ENCODE results near the gene ARID1B. TPM values are rescaled to one million over a fixed set of nuclear protein-coding genes. Genes with fewer than 3 reads are reported as not detected.

Gene ARID1B
- total RNA-seq, 1 donor from 2014 or later: 75.4 TPM

GRCh38 chr6:156948807-156949206 lies 171.6 kb downstream of the ARID1B start:
- H3K27me3 Mint-ChIP-seq (ENCODE audit: low read depth, unreplicated experiment): no peaks in the 10 kb centered on the region
- Histone ChIP-seq H3K4me1 (ENCODE audit: insufficient read depth, low read length) (peaks cover 46% of the 10 kb centered on the region), H3K4me3 (ENCODE audit: insufficient read depth, low read depth, low read length) (no peak overlapping the region), H2AFZ (ENCODE audit: low read depth, low read length) (no peak overlapping the region), H3K27ac (ENCODE audit: low read depth, low read length) (peak overlapping the region; percentile 84), H3K27me3 (ENCODE audit: insufficient read depth, low read length) (no peaks in the 10 kb centered on the region), H3K4me2 (ENCODE audit: low read length) (peak overlapping the region; percentile 70), H3K9me3 (ENCODE audit: insufficient read depth, low read depth, low read length) (no peaks in the 10 kb centered on the region), H3K9ac (ENCODE audit: low read length) (peak overlapping the region; percentile 67), H3K36me3 (ENCODE audit: insufficient read depth, low read length) (no peaks in the 10 kb centered on the region), H3K79me2 (ENCODE audit: insufficient read depth, low read length) (peaks cover 78% of the 10 kb centered on the region), H4K20me1 (ENCODE audit: insufficient read depth, low read length) (peaks cover 21% of the 10 kb centered on the region)
- H3K27ac Mint-ChIP-seq (ENCODE audit: unreplicated experiment): peak overlapping the region; percentile 90
- DNase-seq (ENCODE audit: low read depth) (peak; percentile 96), FAIRE-seq (no peak)
- H3K9me3 Mint-ChIP-seq (ENCODE audit: unreplicated experiment): no peaks in the 10 kb centered on the region
- H3K36me3 Mint-ChIP-seq (ENCODE audit: low read depth, unreplicated experiment): no peaks in the 10 kb centered on the region
- H3K4me1 Mint-ChIP-seq (ENCODE audit: low read depth, unreplicated experiment): peaks cover 61% of the 10 kb centered on the region
- peak overlapping the region; percentile 51 for H3K4me3 Mint-ChIP-seq (ENCODE audit: unreplicated experiment)
- TF ChIP-seq EZH2 (IDR thresholded peaks at IDR 0.05; ENCODE audit: insufficient read depth, low read length) (no peak), CTCF (IDR thresholded peaks at IDR 0.05; ENCODE audit: insufficient read depth, low read depth, low read length) (no peak)

DNA sequence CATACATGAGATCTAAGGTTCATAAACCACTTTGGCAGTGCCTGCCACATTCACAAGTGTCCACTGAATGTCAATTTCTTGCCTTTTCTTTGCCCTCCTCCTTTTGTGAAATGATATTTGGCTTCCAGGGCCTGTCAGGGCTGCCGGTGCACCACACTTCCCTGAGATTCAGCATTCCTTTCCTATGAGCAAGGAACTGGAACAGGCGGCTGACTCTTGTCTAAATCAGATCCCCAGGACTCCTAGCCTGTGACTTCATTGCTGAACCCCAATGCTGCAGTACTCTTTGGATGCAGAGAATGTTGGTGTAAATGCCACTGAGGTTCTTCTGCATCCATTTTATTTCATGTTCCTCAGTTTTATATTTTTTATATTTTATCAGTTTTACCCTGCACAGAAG lies 172.2 kb downstream of the ARID1B start:
- peak overlapping the region; percentile 32 for H3K4me3 ChIP-seq (ENCODE audit: insufficient read depth, low read depth, low read length)
- no peak overlapping the region for H2AFZ ChIP-seq (ENCODE audit: low read depth, low read length)
- H3K4me2 ChIP-seq (ENCODE audit: low read length): peak overlapping the region; percentile 70
- H3K9ac ChIP-seq (ENCODE audit: low read length): peak overlapping the region; percentile 67
- H3K4me1 Mint-ChIP-seq (ENCODE audit: low read depth, unreplicated experiment): peaks cover 57% of the 10 kb centered on the region
- peaks cover 78% of the 10 kb centered on the region for H3K79me2 ChIP-seq (ENCODE audit: insufficient read depth, low read length)
- H3K4me1 ChIP-seq (ENCODE audit: insufficient read depth, low read length): peaks cover 52% of the 10 kb centered on the region
- H3K9me3 ChIP-seq (ENCODE audit: insufficient read depth, low read depth, low read length): no peaks in the 10 kb centered on the region
- H3K4me3 Mint-ChIP-seq (ENCODE audit: unreplicated experiment): peak overlapping the region; percentile 31
- peaks cover 15% of the 10 kb centered on the region for H4K20me1 ChIP-seq (ENCODE audit: insufficient read depth, low read length)
- H3K36me3 ChIP-seq (ENCODE audit: insufficient read depth, low read length): no peaks in the 10 kb centered on the region
- no peak for TF ChIP-seq EZH2 (IDR thresholded peaks at IDR 0.05; ENCODE audit: insufficient read depth, low read length)
- TF ChIP-seq CTCF (IDR thresholded peaks at IDR 0.05; ENCODE audit: insufficient read depth, low read depth, low read length): no peak
- no peaks in the 10 kb centered on the region for H3K9me3 Mint-ChIP-seq (ENCODE audit: unreplicated experiment)
- H3K36me3 Mint-ChIP-seq (ENCODE audit: low read depth, unreplicated experiment): no peaks in the 10 kb centered on the region
- H3K27ac Mint-ChIP-seq (ENCODE audit: unreplicated experiment): peak overlapping the region; percentile 90
- FAIRE-seq (peak; percentile 68), DNase-seq (ENCODE audit: low read depth) (peak; percentile 82)
- H3K27me3 ChIP-seq (ENCODE audit: insufficient read depth, low read length): no peaks in the 10 kb centered on the region
- H3K27me3 Mint-ChIP-seq (ENCODE audit: low read depth, unreplicated experiment): no peaks in the 10 kb centered on the region
- H3K27ac ChIP-seq (ENCODE audit: low read depth, low read length): peak overlapping the region; percentile 84

DNA sequence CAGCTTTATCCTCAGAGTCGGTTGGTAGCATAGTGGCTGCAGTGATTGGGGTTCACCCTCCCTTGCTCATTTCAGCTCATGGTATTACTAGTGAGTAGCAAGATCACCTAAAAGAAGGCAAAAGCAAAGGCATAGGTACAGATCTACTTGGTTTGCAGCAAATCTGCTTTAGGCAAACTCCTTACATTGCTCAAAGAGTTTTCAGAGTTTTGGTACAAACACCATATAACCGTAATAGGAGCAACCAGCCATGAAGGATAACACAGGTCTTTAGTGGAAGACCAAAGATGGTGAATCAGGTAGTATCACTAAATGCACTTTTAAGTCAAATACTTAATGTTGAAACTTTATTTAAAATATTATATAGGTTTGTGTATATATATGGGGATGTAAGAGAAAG lies 172.9 kb downstream of the ARID1B start:
- Histone ChIP-seq H3K27ac (ENCODE audit: low read depth, low read length) (peak overlapping the region; percentile 84), H3K4me3 (ENCODE audit: insufficient read depth, low read depth, low read length) (no peak overlapping the region), H3K4me1 (ENCODE audit: insufficient read depth, low read length) (peaks cover 53% of the 10 kb centered on the region), H3K36me3 (ENCODE audit: insufficient read depth, low read length) (no peaks in the 10 kb centered on the region), H4K20me1 (ENCODE audit: insufficient read depth, low read length) (peaks cover 12% of the 10 kb centered on the region), H3K9ac (ENCODE audit: low read length) (no peak overlapping the region), H3K79me2 (ENCODE audit: insufficient read depth, low read length) (peaks cover 82% of the 10 kb centered on the region), H3K9me3 (ENCODE audit: insufficient read depth, low read depth, low read length) (no peaks in the 10 kb centered on the region), H3K27me3 (ENCODE audit: insufficient read depth, low read length) (no peaks in the 10 kb centered on the region), H3K4me2 (ENCODE audit: low read length) (peak overlapping the region; percentile 31), H2AFZ (ENCODE audit: low read depth, low read length) (no peak overlapping the region)
- H3K4me1 Mint-ChIP-seq (ENCODE audit: low read depth, unreplicated experiment): peaks cover 62% of the 10 kb centered on the region
- H3K27me3 Mint-ChIP-seq (ENCODE audit: low read depth, unreplicated experiment): no peaks in the 10 kb centered on the region
- no peaks in the 10 kb centered on the region for H3K36me3 Mint-ChIP-seq (ENCODE audit: low read depth, unreplicated experiment)
- H3K4me3 Mint-ChIP-seq (ENCODE audit: unreplicated experiment): no peak overlapping the region
- peak overlapping the region; percentile 90 for H3K27ac Mint-ChIP-seq (ENCODE audit: unreplicated experiment)
- FAIRE-seq (no peak), DNase-seq (ENCODE audit: low read depth) (no peak)
- TF ChIP-seq EZH2 (IDR thresholded peaks at IDR 0.05; ENCODE audit: insufficient read depth, low read length) (no peak), CTCF (IDR thresholded peaks at IDR 0.05; ENCODE audit: insufficient read depth, low read depth, low read length) (no peak)
- H3K9me3 Mint-ChIP-seq (ENCODE audit: unreplicated experiment): no peaks in the 10 kb centered on the region

Data from astrocyte (in vitro differentiated cells and primary cell).